GM19468 (cell line): ENCODE results near the gene IMMP2L.
A peak's percentile ranks its signal among the peaks of the same experiment; 100 is the strongest.

ENCODE experiments used
- ATAC-seq: cut with Tn5 transposase; IDR thresholded peaks from one replicate; pipeline ENCODE4 v1.9.1; 2021; ENCODE audit warnings: mild to moderate bottlenecking, moderate library complexity, moderate number of reproducible peaks; ENCODE audit not compliant: unreplicated experiment; ENCODE audit errors: extremely low read depth

The IMMP2L gene

DNA sequence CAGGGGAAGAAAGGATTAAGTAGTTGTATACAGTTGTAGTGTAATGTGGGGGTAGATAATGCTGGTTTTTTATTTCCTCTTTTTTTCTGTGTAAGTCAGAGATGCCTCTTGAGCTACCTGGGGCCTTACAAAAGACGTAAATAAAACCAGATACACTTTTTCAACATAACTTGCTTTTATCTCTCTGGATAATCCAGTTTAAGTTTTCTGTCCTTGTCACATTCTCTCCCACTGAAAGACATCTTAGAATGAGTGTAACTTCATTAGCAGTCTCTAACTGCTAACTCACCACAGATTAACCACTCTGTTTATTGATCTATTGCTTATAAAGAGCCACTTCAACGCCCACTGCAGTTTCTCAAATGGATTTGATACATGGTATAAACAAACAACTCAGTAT lies 535.5 kb downstream of the IMMP2L start:
- no peak for ATAC-seq

DNA sequence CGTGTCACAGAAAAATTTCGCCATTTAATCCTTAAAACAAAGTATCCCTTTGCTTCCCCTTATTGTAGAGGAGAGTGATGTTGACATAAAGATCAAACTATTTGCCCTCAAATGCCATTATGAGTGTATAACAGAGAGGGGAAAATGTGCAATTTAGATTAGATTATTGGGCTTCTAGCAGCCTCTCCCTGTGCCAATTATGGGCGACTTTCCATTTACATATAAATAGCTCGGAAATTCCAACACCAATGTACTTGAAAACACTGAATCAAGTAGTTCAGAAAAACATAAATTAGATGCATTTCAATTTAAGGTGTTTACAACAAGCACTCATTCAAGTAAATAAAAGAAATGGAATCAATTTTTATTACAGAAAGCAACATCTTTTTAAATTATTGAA lies 535.9 kb downstream of the IMMP2L start:
- ATAC-seq: no peak

DNA sequence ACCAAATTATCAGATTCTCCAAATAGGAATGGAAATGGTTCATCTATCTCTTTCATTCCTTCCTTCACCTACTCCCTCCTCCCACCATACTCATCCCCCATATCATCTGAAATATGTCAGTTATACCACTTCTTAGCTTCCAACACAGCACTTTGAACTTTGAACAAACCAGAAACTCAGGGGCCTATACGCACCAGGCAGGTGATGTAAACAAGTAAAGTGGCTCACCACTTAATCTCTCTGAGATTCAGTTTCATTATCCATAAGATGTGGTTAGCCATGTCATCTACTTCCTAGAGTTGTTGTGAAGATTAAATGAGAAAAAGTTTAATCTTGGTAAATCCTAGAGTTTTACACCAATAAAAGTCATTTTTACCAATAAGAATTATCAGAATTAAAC lies 537.3 kb downstream of the IMMP2L start:
- no peak for ATAC-seq

DNA sequence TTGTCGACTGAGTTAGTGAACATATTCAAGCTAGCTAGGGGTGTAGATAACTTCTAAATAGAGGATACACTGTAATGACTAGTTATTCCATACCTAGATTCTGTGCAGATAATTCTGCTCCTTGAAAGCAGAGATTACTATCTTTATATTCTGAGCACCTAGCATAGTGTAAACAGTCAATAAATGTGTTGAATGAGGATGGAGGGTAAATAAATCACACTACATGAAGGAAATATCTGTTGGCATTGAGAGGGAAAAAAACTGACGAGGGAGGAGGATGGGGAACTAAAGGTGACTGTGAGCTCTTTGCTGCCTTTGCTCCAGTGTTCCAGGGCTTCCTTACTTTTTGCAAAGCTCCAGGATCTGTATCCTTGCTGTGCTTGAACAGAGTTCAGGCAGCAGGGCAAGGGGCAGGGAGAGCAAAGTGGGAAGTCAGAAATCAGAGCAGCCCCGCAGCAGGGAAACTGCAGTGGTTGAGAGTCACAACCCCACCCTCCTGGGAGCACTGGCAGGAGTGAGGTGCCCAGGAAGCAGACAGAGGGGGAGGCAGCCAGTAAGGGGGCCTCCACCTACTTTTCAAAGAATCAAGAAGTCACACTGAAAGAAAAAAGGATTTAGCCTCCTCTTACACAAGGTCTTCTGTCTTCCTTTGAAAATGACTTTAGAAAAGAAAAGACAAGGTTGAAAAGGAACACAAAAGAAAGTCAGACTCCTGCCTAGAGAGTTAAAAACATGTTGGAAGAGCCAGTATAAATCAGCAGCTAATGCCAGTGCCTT lies 543.1 kb downstream of the IMMP2L start:
- ATAC-seq: no peak

DNA sequence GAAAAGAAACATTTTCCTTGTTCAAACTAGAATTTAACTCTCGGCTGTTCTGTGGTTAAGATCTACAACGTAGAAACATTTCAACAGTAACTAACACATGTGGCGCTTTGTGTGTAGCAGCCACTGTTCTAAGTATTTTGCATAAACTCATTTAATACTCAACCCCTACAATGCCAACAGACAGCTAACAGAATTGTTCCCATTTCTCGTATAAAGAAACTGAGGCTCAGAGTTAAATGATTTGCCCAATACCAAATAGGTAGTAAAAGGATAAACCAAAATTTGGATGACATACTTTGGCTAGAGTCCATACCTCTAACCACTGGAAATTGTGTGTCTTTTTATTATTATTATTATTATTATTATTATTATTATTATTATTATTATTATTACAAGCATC lies 543.8 kb downstream of the IMMP2L start:
- ATAC-seq: no peak

DNA sequence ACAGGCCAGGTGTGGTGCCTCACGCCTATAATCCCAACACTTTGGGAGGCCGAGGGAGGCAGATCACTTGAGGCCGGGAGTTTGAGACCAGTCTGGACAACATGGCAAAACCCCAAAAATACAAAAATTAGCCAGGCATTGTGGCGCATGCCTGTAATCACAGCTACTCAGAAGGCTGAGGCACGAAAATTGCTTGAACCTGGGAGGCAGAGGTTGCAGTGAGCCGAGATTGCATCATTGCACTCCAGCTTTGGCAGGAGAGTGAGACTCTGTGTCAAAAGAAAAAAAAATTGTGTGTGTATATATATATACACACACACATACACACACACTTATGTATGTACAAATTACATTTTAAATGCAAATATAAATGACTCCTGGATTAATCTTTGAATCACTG lies 548.2 kb downstream of the IMMP2L start:
- no peak for ATAC-seq

DNA sequence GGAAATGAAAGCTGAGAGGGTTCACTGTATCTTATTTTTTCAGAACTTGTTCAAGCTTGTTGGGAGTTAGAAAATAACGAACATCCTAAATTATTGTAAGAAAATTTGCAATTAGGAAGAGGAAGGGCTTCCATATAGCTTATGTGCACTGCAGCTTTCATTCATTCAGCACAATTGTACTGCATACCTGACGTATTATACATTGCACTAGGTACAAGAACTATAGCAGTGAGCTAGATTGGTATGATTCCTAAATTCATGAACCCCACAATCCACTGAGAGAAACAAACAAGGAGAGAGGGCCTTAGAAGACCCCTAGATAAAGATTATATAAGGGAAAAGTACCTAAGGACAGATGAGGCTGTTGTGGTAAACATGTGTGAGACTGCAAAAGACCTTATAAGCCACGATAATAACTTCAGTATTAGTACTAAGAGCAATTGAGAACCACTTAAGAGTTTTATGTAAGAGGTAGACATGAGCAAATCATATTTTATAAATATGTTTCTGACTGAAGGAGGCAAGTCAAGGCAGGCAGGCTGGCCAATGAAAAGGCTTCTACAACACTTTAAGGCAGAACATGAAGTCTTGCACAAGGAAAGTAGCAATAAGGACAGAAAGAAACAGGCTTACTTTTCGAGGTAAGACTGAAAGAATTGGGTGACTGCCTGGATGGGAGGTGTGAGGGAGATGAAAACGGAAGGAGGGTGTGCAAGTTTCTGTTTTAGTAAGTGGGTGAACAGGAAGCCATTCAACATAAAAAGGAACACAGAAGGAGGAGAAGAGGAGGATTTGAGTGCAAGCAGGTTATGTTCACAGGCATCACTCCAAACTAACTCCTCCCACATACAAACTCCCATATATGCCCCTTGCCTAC lies 549.3 kb downstream of the IMMP2L start:
- ATAC-seq: peak; percentile 92

DNA sequence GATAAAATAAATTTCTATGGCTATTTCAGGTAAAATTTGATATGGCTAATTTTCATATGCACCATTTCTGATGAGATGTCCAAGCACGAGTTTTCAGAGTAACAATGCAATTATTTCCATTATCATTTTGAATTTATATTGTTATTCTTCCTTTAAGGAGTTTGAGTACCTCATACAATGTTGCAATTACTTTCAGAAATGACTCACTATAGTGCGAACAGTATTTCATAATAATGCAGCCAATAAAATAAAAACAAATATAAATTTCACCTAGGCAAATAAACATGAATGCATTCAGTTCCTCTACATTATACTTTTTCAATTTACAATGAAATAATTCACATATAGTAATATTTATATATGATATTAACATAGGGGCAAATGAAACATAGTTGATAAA lies 550.1 kb downstream of the IMMP2L start:
- ATAC-seq: no peak

DNA sequence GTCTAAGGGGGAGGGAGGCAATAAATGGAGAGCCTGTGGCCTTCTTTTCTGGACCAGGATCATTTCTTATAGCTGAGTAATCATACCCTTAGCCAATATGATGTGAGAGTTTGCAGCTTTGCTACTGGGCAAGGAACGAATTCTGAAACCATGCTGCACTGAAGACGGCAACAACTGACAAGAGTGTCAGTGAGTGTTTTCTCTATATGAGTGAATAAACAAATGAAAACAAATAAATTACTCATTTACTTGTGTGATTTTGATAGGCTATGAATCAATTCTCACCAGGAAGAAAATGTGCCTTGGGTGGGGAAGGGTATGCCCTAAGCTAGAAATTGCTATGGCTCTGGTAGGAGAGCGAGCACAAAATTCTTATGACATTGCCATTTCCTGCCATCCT lies 550.8 kb downstream of the IMMP2L start:
- ATAC-seq: no peak

DNA sequence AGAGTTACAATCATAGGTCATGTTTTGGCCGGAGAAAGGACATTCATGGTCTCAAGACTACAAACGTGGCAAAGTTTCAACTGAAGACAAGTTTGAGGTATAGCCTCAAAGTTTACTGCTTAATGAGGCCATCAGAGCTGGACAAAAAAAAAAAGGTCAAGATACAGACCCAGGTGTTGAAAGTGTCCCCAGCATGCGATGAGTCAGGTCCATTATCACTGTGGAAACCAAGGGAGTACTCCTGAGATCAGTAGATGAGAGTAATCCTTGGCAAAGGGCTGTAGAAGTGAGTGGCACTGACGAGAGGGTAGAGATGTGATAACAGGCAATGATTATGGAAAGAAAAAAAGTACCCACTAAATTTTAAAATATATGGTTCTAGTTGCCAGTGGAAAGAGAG lies 551.5 kb downstream of the IMMP2L start:
- no peak for ATAC-seq

DNA sequence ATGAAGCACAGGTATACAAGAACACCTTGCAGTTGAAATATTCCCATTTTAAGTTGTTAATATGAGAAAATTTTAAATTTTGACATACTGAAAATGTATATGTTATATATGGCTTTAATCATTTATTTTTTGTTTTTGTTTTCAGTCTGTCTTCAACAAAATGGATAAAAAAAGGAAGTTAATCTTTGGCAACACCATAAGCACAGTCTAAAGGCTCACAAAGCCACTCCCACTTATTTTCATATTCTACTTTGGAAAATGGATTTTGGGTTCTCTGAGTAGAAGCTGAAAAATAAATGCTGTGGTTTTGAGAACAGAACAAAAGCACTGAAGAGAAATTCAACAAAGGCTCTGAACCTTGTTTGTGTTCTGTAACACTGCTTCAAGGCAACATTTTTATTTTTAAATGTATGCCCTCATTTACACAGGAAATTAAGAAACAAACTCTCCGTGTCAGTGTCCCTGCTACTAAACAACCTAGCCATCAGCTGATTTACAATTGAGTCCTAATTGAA lies 552.7 kb downstream of the IMMP2L start:
- ATAC-seq: no peak

DNA sequence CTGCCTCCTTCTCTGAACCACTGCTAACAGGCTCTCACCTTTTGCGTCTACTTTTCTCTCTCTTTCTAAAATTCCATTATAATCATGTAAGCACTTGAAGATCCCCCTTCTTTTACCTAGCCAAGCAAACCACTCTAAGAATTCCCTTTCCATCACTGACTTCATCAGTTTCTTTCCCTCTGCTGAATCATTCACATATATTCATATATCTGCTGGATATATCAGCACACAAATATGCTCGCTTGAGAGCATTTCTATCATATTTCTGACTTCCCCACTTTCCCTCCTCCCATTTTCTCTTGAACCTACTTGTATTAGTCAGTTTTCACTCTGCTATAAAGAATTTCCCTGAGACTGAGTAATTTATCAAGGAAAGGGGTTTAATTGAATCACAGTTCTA lies 555.6 kb downstream of the IMMP2L start:
- no peak for ATAC-seq

DNA sequence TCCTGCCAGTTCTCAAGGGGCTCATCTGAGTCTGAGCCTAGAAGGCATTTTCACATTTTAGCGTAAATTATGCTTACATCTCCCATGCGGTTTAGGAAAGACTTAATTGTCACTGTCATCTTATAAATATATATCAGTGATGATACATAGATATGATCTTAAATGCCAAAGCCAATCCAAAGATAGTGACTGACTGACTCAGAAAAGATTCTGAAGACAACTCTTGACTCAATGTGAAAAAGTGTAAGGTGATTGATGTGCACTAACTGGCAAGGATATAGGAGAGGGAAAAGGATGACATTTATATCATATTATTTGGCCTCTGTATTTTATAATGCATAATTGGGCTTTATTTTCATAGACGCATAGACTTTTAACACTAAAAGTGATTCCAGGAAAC lies 556.3 kb downstream of the IMMP2L start:
- no peak for ATAC-seq

DNA sequence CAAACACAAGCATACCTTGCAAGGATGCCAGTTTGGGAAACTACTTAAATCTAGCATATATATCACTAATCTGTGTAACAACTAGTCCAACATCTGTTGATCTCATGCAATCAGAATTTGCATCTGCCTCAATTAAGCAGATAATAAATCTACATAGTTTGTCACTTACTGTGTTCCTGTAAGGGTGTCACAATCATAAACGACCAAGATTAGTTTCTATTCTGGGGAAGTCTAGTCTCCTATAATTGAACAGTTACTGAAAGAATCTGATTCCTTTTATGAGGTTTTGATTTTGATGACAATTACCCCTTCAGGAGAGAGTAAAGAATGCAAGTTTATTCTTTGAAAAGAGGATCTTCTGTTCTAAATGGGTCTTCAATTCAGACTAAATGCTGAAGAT lies 556.8 kb downstream of the IMMP2L start:
- no peak for ATAC-seq

DNA sequence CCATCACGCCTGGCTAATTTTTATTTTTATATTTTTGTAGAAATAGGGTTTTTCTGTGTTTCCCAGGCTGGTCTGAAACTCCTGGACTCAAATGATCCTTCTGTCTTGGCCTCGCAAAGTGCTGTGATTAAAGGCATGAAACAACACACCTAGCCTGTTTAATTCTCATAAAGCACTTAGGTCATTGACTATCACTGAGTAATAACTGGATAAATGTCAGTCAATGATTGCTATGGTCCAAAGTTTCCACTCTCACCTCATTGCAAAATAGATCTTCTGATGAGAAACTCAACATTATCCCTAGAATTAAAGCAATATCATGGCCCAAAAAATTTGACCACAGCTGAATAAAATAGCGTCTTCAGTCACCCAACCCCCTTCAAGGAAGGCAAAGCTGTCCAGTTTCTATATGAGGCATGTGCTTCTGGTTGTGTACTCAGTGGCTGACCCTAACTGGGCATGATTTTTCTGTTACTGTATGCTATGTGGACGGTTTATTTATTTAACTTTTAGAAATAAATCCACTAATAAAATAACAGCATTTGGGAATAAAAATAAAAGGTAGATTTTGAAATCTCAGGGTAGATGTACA lies 557.9 kb downstream of the IMMP2L start:
- no peak for ATAC-seq

DNA sequence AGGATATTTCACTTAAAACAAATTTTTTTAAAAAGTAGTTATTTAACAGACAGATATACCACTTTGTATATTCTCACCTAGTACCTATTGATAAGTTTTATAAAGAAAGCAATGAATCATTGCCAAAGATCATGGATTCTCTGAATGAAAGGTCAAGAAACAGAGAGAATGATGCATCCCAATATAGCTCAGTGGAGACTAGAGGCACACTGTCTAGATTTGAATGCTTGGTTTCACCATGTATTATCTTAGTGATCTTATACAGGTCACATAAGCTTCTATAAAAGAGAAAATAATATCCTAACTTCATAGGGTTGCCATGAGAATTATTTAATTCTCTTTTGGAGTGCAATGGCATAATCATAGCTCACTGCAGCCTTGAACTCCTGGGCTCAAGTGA lies 558.4 kb downstream of the IMMP2L start:
- no peak for ATAC-seq

DNA sequence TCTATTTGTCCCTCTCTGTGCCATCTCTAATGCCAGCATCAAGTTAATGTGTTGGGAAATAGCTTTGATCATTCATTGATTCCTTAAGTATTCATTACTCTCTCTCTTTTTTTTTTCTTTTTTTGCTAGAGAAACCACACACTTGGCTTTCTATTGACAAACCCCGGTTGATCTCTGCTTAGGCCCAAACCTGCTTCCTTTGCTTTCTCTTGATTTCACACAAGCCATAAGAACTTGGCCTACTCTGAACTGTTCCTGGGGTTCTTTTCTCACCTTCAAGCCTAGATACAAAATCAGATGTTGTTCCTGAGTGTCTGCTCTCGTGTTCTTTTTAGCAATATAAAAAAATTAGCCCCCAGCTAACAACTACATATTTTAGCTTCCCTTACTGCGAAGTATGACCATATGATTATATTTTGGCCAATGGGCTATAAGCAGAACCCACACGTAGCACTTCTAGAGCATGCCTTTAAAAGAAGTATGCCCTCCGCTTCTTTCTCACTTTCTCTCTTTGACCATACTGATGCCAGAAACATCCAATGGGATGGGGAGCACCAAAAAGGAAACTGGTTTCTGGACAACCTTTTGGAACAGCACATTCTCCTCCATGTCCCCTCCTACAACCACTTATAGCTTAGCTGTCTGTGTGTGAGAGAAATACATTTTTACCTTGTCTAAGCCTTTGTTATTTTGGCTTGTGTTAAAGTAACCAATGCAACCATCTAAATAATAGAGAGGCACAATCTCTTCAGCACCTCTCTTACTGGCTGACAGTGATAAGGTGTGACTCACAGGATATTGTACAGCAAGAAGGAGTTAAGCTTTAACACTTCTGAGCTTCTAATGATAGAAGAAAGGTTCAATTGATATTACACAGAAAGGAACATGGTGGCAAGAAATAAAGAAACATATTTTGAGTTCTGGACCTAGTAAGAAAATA lies 568.0 kb downstream of the IMMP2L start:
- ATAC-seq: no peak

DNA sequence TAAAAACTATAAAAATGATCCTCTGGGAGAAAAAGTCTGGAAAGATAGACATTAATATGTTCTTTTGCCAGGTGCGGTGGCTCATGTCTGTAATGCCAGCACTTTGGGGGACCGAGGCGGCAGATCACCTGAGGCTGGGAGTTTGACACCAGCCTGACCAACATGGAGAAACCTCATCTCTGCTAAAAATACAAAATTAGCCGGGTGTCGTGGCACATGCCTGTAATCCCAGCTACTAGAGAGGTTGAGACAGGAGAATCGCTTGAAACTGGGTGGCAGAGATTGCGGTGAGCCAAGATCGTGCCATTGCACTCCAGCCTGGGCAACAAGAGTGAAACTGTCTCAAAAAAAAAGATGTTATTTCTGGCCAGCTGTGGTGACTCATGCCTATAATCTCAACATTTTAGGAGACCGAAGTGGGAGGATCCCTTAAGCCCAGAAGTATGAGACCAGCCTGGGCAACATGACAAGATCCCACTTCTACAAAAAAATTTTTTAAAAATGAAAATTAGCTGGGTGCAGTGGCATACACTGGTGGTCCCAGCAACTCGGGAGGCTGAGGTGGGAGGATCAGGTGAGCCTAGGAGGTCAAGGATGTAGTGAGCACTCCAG lies 573.3 kb downstream of the IMMP2L start:
- ATAC-seq: no peak

DNA sequence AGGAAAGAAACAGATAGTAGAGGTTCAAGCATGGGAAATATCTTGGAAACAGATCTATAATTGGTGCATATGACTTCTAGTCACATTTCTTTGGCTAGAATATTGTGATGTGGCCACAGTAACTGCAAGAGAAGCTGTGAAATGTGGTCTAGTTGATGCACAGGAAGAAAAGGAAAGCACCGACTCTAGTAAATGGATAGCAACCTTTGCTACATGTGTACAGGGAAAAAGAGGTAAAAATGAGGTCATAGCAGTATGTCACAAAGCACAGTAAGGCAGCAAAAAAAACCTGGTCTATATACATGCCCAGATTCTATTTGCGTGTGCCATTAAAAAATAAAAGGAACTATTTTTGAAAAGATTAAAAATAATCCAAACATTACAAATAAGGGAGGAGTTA lies 573.9 kb downstream of the IMMP2L start:
- ATAC-seq: no peak
